Measurements from ENCODE around the gene SCAMP1. TPM values are rescaled to one million over a fixed set of nuclear protein-coding genes. Genes with fewer than 3 reads are reported as not detected.

SCAMP1 gene
- polyA plus RNA-seq, 3 donors: 6.1 to 8.4 (median 7.5) TPM

DNA sequence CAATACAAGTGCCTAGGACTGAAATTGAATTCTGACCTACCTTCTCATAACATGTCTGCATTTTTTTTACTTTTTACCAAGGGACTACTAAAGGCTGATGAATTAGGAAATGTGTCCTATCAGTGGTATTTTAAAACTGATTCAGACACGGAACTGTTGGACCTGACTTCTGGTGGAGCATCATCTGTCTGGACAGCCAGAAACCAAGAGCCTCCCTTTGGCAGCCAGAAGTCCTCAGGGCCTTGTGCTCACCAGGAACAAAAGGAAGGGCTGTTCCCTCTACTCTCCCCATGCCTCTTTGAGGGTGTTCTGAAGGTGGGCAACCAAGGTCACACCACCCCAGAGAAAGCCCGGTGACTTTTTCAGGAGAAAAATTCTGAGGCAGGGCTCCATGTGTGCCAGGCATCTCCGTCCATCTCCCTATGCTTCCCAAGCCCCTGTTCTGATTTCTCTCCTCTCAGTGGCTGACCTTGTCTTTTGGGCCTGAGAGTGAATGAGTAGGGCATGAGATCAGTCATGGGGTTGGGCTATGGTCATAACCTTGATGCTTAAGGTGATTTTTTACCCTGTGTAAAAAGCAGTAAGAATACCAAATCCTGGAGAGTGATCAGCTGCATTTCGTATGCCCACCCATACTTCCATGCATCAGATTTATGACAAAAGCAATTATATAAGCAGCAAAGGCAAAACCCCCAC lies 143.7 kb downstream of the SCAMP1 start:
- WGBS, 3 donors: 61 to 78% (median 64%) methylated on average over 4 of the region's 4 CpGs

DNA sequence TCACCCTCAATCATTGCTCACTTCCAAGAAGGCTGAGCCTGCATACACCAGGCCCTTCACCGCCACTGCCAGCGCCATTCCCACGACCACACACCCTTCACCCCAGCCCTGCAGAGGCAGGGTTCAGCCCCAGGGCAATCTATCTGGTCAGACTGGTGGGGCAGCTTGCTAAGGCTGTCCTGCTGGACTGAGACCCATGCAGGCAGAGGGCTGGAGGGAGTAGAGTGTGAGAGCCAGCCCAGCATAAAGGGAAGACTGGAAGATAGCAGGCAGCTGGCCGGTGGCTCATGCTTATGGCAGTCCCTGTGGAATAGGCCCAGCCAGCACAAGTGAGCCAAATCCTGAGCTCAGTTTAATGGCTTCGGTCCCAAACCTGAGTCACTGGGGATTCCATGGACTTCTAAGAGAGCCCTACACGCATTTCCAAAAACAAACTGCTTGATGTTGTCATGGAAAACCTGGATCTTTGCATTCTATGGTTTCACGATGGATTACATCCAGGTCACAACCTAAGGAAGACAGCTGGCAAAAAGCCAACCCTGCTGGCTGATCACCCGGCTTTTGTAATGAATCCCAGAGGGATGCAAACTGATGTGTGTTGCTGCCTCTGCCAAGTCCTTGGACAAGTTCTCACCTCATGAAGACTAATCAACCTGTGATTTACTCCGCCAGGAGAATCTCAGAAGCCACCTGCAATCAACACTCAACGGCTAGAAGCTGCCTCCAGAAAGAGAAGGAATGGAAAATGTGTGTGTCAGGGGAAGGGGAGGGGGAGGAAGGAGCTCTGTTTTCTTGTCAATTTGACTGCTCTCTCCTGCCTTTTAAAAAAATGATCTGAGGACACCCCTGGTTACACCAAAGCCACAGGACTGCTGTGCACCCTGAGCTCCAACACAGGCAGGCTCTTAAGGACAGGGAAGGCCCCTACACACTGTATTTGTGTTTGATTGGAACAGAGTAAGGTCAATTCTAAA lies 144.6 kb downstream of the SCAMP1 start:
- 36 to 41% (median 40%) methylated on average over 10 of the region's 10 CpGs for WGBS, 3 donors
- no peak overlapping the region for H3K27ac ChIP-seq (ENCODE audit: low read depth, low read length)

More for the DNA sequence above, 143.7 kb downstream of the SCAMP1 start:
- H3K27ac ChIP-seq (ENCODE audit: low read depth, low read length): no peak overlapping the region

DNA sequence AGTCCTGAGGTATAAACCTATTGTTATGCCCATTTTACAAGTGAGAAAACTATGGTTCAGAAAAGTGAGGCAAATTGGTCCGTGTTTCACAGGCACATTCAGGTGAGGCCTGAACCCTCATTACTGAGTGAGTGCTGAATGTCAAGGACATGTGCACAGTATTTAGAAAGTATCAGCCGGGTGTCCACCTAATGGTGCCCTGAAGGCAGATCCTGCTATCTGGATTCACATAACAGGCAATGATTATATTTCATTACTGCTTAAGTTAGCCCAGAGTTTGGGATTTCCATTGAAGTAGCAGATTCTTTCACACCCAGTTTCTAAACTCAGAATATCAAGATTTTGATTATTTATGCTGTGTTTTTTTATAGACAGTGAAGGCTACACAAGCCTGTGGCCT lies 145.4 kb downstream of the SCAMP1 start:
- 80 to 96% (median 89%) methylated on average over 2 of the region's 2 CpGs for WGBS, 3 donors
- H3K27ac ChIP-seq (ENCODE audit: low read depth, low read length): no peak overlapping the region

DNA sequence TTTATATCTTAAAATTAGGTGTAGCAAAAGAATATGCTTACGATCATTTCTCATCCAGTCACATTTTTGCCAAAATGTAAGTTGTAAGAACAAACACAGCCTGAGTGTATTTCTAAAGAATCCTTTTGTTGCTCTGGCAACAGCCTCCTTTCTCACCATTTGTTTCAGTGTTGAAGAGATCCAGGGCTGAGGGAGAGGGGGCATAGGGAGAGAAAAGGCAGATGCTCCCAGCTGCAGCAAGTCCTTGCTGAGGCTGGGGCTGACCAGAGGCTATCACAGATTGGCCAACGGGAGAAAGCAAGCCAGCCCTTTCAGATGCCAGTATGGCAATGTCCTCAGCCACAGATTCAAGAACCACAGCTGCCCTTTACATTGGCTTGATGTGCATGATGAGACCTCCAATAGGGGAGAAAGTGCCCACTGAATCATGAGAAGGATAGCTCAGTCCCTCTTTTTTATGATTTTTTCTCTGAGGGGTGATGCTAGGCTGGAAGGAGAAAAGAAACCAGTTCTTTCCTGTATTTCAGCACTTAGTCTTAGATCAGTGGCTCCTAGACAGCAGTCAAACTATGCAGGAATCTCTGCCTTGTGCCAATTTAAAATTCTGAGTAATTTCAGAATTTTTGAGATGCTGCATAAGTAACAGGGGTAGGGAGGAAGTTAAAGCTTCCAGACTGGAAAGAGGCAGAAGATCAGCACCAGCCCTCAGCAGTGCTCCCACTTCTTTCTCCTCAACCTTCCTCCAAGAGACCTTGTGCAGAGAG lies 146.0 kb downstream of the SCAMP1 start:
- H3K27ac ChIP-seq (ENCODE audit: low read depth, low read length): no peak overlapping the region
- WGBS, 3 donors: 79 to 86% (median 86%) methylated on average over 2 of the region's 2 CpGs

DNA sequence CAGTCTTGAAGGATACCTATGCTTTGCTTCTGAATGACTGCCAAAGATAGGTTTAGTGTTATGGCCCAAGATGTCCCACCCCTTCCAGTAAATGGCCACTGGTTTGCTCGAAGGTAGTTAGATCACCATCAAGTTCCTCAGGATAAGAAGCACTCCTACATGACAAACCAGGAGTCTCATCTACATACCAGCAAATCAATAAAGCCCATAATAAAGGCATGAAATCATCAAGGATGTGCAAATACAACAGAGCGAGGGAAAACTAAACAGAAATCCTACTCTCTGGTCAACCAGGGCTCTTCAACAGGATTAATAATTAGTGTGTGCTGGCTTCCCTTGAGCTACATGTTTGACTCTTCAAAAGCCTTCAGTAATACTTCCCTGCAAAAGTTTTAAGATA lies 147.1 kb downstream of the SCAMP1 start:
- no peak overlapping the region for H3K27ac ChIP-seq (ENCODE audit: low read depth, low read length)
- 80 to 90% (median 81%) methylated on average over 2 of the region's 2 CpGs for WGBS, 3 donors

DNA sequence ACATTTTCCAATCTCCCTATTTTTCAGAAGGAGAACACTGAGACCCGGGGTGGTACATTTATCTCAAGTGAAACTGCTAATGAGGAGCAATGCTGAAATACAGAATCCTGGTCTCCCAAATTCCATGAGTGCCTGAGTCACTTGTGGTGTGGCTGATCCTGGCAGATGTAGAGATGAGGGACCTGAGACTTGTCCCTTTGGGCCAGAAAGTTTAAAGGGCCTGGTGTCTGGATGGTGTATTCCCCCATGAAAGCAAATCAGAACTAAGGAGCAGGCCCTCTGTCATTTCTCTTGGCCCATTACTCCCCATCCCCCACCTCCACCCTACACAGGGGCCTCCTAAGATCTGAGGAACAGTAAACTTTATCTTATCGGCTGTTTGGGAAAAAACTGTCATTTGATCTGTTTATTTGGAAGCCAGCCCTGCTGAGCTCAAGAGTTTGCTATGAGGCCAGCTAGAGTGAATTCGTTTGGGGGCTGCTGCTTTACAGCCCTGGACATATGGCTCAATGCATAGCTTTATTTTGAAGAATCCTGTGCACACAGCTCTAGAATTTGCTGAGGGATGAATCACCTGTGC lies 147.9 kb downstream of the SCAMP1 start:
- 31 to 39% (median 36%) methylated on average over 3 of the region's 3 CpGs for WGBS, 3 donors
- H3K27ac ChIP-seq (ENCODE audit: low read depth, low read length): no peak overlapping the region

DNA sequence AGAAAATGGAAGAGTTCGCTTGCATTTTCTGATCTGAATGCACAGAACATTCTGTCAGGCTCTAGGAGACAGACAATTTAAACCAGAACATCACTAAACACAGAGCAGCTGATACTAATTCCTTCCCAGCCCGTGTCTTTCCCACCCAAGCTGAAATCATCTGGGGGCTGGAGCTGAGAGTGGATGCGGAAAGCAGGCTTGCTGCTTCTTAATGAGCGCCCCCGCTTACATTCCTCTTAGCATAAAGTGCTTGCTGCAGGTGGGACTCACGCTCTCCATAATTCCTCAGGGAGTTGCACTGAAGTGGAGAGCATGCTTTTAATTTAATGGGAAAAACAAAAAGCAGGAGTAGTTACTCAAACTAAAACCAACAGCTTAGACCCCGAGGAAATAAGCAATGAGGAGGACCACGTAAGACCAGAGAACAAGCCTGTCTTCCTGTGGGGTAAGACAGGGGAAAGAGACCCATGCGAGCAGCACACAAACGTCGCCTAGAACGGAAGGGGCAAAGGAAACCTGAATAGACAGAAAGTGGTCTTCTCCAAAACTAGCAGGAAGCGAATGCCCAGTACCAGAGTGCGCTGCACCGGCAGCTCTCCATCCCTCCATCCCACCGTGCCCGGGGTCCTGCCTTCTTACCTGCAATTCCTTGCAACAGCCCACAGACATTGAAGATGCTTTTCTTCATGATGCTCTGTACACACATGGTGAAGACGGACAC lies 148.9 kb downstream of the SCAMP1 start:
- H3K27ac ChIP-seq (ENCODE audit: low read depth, low read length): no peak overlapping the region
- 46 to 82% (median 56%) methylated on average over 18 of the region's 18 CpGs for WGBS, 3 donors

DNA sequence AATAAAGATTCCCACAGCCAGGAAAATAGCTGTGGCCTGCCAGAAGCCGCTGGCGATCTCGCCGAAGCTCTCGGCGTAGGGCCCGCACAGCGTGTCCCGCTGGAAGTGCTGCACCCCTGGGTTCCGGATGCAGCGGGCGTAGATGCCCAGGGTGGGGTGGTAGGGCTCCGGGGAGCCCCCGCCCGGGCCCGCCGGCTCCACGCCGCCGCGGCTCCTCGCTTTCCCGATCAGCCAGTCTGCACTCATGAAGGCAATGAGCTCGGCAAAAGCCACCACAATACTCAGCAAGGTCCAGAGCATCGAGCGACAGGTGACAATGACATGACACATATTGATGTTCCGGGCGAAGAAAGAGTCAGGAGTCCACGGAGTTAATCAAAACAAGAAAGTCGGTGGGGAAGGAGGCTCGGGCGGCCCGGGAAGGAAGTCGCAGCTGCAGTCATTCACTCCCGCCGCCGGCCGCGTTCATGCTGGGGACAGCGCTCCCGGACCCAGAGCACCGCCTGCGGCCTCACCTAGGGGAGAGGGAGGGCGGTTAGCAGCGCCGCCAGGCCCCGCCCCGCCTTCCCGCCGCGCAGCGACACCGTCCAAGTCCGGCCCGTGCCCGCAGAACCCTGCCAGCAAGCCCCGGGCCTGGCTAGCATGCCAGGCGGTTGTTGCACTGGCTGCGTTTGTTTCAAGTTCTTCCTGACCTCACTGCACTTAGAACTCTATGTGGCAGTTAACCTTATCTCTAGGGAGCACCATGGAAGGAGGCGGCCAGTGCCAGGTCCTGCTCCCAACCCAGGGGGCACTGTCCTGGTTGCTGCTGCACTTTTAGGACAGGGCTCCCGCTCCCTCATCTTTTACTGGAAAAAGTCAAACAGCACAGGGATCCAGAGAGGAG lies 149.7 kb downstream of the SCAMP1 start:
- 15 to 29% (median 24%) methylated on average over 58 to 61 of the region's 61 CpGs for WGBS, 3 donors
- H3K27ac ChIP-seq (ENCODE audit: low read depth, low read length): peak overlapping the region; percentile 28

DNA sequence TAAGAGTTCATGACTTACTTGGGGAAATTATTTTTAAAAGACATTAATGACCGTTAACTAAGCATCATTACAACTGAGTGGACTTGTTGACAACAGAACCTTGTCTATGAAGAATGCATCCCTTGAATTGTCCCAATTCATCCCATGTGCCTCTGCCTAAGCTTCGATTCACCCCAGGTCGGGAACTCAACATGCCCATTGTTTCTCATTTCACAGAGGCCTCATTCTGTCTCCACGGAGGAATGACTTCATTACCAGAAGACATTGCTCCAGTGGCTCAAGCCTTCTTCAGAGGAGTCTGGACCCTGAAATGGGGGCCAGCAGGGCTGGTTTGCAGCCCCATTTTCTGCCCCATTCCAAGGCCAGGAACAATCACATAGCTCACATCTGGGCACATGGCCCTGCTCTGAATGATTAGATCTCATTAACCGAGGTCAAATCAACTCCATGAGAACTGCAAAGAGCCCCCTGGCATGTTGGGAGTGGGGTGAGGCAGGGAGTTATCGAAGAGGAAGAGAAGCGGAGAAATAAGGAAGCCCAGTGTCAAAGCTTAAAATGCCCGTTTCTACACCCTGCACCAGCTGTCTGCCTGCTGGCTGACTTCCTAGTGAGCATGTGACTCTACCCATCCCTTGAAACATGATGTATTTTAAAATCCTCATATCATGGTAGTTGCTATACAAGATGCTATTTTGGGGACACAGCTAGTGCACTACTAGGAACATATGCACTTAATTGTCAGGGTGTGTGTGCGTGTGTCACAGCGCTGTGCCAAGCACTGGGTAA lies 150.9 kb downstream of the SCAMP1 start:
- no peak overlapping the region for H3K27ac ChIP-seq (ENCODE audit: low read depth, low read length)
- 72 to 76% (median 76%) methylated on average over 10 of the region's 10 CpGs for WGBS, 3 donors

DNA sequence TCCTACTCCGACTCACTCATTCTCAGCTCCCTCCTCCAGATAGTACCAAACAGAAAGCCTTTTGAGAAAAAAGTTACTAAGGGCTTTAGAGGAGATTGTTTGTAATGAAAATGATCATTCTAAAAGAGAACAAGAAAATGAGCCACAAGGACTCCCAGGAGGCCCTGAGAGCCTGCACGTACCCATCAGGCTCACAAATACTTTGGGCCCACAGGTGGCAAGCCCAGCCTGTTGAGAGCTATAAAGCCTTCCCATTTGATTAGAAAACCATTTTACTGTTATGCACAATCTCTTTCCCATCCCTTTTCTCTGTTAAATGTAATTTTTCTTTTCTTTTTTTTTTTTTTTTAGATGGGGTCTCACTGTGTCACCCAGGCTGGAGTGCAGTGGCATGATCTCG lies 152.0 kb downstream of the SCAMP1 start:
- no peak overlapping the region for H3K27ac ChIP-seq (ENCODE audit: low read depth, low read length)
- 96 to 99% (median 99%) methylated on average over 3 of the region's 3 CpGs for WGBS, 3 donors

DNA sequence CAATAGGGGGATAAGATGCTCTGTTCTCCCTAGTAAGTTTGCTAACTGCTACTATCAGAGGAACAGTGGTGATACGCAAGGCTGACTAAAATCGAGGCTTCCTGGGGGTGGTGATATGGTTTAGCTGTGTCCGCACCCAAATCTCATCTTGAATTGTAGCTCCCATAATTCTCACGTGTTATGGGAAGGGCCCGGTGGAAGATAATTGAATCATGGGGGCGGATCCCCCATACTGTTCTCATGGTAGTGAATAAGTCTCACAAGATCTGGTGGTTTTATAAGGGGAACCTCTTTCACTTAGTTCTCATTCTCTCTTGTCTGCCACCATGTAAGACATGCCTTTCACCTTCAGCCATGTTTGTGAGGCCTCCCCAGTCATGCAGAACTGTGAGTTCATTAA lies 153.0 kb downstream of the SCAMP1 start:
- no peak overlapping the region for H3K27ac ChIP-seq (ENCODE audit: low read depth, low read length)
- 81 to 90% (median 90%) methylated on average over 6 of the region's 6 CpGs for WGBS, 3 donors

DNA sequence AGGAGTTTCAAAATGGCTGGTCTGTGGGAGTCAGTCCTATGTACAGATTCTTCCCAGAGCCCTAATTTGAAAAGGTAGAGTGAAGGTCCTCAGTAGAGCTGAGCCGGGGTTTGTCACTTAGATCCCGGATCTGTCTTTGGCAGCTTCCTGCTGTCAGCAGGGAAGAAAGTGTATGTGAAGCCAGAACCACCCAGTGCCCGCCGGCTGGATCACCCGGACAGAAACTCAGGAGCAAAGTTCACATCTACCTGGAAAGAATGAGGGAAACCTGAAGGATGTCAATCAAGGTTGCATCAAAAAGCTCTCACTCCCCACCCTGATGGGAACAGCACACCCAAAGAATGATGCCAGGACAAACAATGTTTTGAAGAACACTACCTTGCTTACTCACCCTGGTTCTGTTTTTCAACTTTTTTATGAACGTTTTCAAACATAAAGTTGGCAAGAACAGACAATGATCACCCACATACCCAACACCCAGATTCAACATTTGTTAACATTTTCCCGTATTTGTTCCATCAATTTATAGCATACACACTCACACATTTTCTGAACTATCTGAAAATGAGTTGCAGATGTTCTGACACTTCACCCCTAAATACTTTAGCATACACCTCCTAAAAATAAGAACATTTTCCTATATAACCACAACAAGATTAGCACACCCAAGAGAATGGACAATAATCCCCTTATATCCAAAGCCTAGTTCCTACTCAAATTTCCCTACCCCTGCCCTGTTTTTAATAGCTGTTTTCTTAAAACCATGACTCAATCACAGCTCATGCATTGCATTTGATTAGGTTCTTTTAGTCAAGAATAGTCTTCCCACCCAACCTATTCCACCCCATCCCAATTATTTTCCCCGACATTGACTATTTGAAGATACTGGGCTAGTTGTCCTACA lies 154.3 kb downstream of the SCAMP1 start:
- peak overlapping the region; percentile 3 for H3K27ac ChIP-seq (ENCODE audit: low read depth, low read length)
- 81 to 94% (median 91%) methylated on average over 8 of the region's 8 CpGs for WGBS, 3 donors

DNA sequence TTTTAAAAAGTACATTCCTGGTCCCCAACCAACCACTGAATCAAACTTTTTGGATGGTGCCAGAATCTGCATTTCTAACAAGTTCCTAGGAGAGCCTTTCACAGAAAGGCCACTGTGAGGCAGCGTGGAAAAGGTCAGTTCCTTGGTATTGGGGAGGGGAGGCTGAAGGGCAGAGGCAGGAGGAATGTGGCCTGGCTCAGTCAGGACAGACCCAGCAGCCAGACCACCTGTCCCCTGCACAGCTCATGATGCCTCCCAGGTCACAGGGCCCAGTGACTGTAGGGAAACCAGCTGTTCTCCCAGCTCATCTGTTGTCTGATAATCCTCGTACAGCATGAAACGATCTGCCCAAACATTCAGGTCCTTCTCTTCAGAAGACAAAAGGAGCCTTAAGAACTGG lies 155.3 kb downstream of the SCAMP1 start:
- WGBS, 3 donors: 94 to 98% (median 95%) methylated on average over 3 of the region's 3 CpGs
- H3K27ac ChIP-seq (ENCODE audit: low read depth, low read length): no peak overlapping the region

DNA sequence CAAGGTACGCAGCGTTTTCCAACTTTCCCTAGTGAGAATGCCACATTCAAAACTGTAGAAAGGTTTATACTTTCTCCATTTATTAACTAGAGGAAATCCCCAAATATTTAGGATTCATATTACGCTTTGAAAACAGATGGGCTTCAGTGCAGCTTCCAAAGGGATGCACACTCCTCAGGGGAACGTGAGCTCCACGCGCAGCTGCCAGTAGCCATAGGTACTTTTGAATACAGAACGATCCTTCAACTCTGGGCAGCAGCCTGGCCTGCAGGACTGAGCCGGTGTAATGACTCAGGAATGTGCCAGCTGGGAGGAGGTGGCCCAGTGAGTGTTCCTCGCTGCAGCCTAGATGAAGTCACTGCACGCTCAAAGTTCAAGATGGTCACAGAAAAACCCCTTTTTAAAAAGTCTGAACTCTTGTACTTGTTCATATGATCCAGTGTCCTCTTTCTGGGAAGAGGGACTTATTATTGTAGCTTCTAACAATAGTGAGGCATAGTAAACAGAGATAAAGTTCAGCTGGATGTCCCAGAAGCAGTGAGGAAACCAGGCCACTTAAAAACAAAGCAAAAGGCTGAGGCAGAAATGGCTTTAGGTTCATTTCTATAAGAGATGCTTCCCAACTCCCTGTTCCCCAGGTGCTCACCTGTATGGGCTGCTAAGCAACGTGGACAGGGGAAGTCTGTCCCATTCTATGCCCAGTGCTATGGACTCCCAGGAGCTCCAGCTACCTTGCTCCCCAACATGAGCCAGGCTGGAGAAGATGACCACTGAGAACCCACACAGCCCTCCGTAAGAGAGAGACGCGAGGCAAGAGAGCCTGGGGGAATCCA lies 158.2 kb downstream of the SCAMP1 start:
- peak overlapping the region; percentile 3 for H3K27ac ChIP-seq (ENCODE audit: low read depth, low read length)
- WGBS, 3 donors: 66 to 77% (median 70%) methylated on average over 14 of the region's 14 CpGs

Data from adipose tissue (tissue), 3 donors.